H1 (cell line): ENCODE results near the gene OR8B3. TPM values are rescaled to one million over a fixed set of nuclear protein-coding genes. Genes with fewer than 3 reads are reported as not detected.

ENCODE experiments used
- CTCF ChIA-PET: fragments of 300-600 bp; sonication (Branson Sonifier 250); formaldehyde crosslinking; loops from one replicate; lab custom pipeline; 2021; ENCODE audit not compliant: partially characterized antibody; lab: Charles Lee
- POLR2A ChIA-PET: fragments of 300-600 bp; sonication (Branson Sonifier 250); formaldehyde crosslinking; loops from one replicate; lab custom pipeline; 2021; ENCODE audit warnings: inconsistent platforms; ENCODE audit not compliant: partially characterized antibody; lab: Charles Lee
- DNase-seq, 2 experiments: peaks; one replicate each; pipeline versions ENCODE4 v3.0.0 to v3.0.0-alpha.2; 2010 to 2022; ENCODE audit warnings: low spot score in 2 of 2, low read depth in 1 of 2, mixed read lengths in 1 of 2
- FAIRE-seq: peaks from 2 replicates; lab custom pipeline; 2011; peaks lifted over from hg19 to GRCh38; lab: Jason Lieb, UNC
- H2AFZ ChIP-seq: 2 replicates; pipeline ENCODE4 v1.8.1; 2012; ENCODE audit warnings: low read length, inconsistent platforms
- H2AK5ac ChIP-seq: 2 replicates; pipeline ENCODE4 v1.6.1; 2013; ENCODE audit warnings: low read depth, low read length
- H2BK120ac ChIP-seq: replicated peaks from 2 replicates; pipeline ENCODE3; 2013; ENCODE audit warnings: low read depth, low read length, inconsistent platforms
- H2BK12ac ChIP-seq: 2 replicates; pipeline ENCODE4 v1.6.1; 2013; ENCODE audit warnings: low read depth, low read length
- H2BK15ac ChIP-seq: 2 replicates; pipeline ENCODE4 v1.6.1; 2013; ENCODE audit warnings: low read length
- H2BK20ac ChIP-seq: 2 replicates; pipeline ENCODE4 v1.6.1; 2013; ENCODE audit warnings: low read length
- H2BK5ac ChIP-seq: 2 replicates; pipeline ENCODE4 v1.6.1; 2013; ENCODE audit warnings: low read depth, low read length
- H3K14ac ChIP-seq: 2 replicates; pipeline ENCODE4 v1.6.1; 2013; ENCODE audit warnings: inconsistent platforms; ENCODE audit not compliant: insufficient read length
- H3K18ac ChIP-seq: 2 replicates; pipeline ENCODE4 v1.6.1; 2013; ENCODE audit warnings: low read length; ENCODE audit errors: extremely low read depth
- H3K23ac ChIP-seq: 2 replicates; pipeline ENCODE4 v1.6.1; 2013; ENCODE audit warnings: inconsistent platforms; ENCODE audit not compliant: insufficient read length
- H3K23me2 ChIP-seq: 2 replicates; pipeline ENCODE4 v1.6.1; 2013; ENCODE audit warnings: low read depth, low read length
- H3K27ac ChIP-seq: 2 replicates; pipeline ENCODE4 v1.6.1; 2011; ENCODE audit warnings: low read depth, low read length, inconsistent platforms
- H3K27me3 ChIP-seq, 4 experiments: replicated peaks in 1 of 4; 1 replicate in 1 of 4; 2 replicates in 3 of 4; pipeline versions ENCODE4 v1.6.1 to v1.8.1; 2011 to 2013; ENCODE audit warnings: low read length in 3 of 4, mild to moderate bottlenecking in 3 of 4, inconsistent platforms in 2 of 4, mixed read lengths in 2 of 4, moderate library complexity in 1 of 4; ENCODE audit not compliant: control insufficient read depth in 3 of 4, insufficient read depth in 3 of 4; ENCODE audit errors: extremely low read depth in 1 of 4
- H3K36me3 ChIP-seq, 4 experiments: 2 replicates each; pipeline versions ENCODE4 v1.6.1 to v1.8.1; 2011 to 2013; ENCODE audit warnings: mild to moderate bottlenecking in 4 of 4, low read length in 3 of 4, moderate library complexity in 2 of 4, control low read depth in 1 of 4, inconsistent platforms in 1 of 4; ENCODE audit not compliant: insufficient read depth in 4 of 4, control insufficient read depth in 2 of 4
- H3K4ac ChIP-seq: replicated peaks from 2 replicates; pipeline ENCODE3; 2013; ENCODE audit warnings: low read length, low read depth, mixed read lengths, inconsistent platforms; ENCODE audit not compliant: insufficient read length
- H3K4me1 ChIP-seq, 4 experiments: replicated peaks in 1 of 4; 1 replicate in 1 of 4; 2 replicates in 3 of 4; pipeline versions ENCODE4 v1.6.1 to v1.8.1; 2011 to 2013; ENCODE audit warnings: low read length in 3 of 4, inconsistent platforms in 2 of 4, mixed read lengths in 1 of 4; ENCODE audit not compliant: insufficient read depth in 4 of 4, control insufficient read depth in 3 of 4
- H3K4me2 ChIP-seq, 2 experiments: 2 replicates each; pipeline versions ENCODE4 v1.6.1 to v1.8.1; 2011 to 2013; ENCODE audit warnings: low read depth in 2 of 2, low read length in 2 of 2, control low read depth in 1 of 2, inconsistent platforms in 1 of 2, mild to moderate bottlenecking in 1 of 2; ENCODE audit not compliant: insufficient read depth in 1 of 2
- H3K4me3 ChIP-seq, 4 experiments: fragments of 200-600, 300-600 bp in 1 of 4; sonication (generic), shearing (Covaris generic), sonication (Bioruptor Twin) in 1 of 4; 2 replicates each; pipeline versions ENCODE4 v1.5.1 to v1.8.1; 2011 to 2016; ENCODE audit warnings: low read length in 4 of 4, low read depth in 3 of 4, control low read depth in 2 of 4, inconsistent platforms in 2 of 4, mild to moderate bottlenecking in 2 of 4, mixed read lengths in 1 of 4, moderate library complexity in 1 of 4; ENCODE audit not compliant: insufficient read depth in 2 of 4; ENCODE audit errors: extremely low read depth in 1 of 4
- H3K56ac ChIP-seq: replicated peaks from 2 replicates; pipeline ENCODE3; 2013; ENCODE audit warnings: low read depth, mild to moderate bottlenecking, mixed read lengths, low read length, inconsistent platforms; ENCODE audit not compliant: insufficient read length
- H3K79me1 ChIP-seq: 2 replicates; pipeline ENCODE4 v1.6.1; 2013; ENCODE audit warnings: low read depth, low read length, control low read depth
- H3K79me2 ChIP-seq, 2 experiments: 2 replicates each; pipeline versions ENCODE4 v1.6.1 to v1.8.1; 2012 to 2013; ENCODE audit warnings: low read length in 2 of 2, mild to moderate bottlenecking in 2 of 2, inconsistent platforms in 1 of 2; ENCODE audit not compliant: insufficient read depth in 2 of 2, control insufficient read depth in 1 of 2
- H3K9ac ChIP-seq, 4 experiments: replicated peaks in 1 of 4; 1 replicate in 1 of 4; 2 replicates in 3 of 4; pipeline versions ENCODE4 v1.6.1 to v1.8.1; 2011 to 2013; ENCODE audit warnings: low read depth in 3 of 4, low read length in 3 of 4, control low read depth in 2 of 4, mild to moderate bottlenecking in 2 of 4, moderate library complexity in 2 of 4, inconsistent platforms in 1 of 4; ENCODE audit errors: extremely low read depth in 1 of 4
- H3K9me3 ChIP-seq, 2 experiments: 2 replicates each; pipeline versions ENCODE4 v1.6.1 to v1.8.1; 2012 to 2013; ENCODE audit warnings: mild to moderate bottlenecking in 2 of 2, moderate library complexity in 2 of 2, control low read depth in 1 of 2, inconsistent platforms in 1 of 2, low read depth in 1 of 2, low read length in 1 of 2, mixed read lengths in 1 of 2; ENCODE audit not compliant: insufficient read depth in 2 of 2
- H4K20me1 ChIP-seq, 2 experiments: replicated peaks in 1 of 2; 2 replicates each; pipeline versions ENCODE3 to v1.8.1; 2011 to 2013; ENCODE audit warnings: inconsistent platforms in 2 of 2, low read length in 2 of 2, mild to moderate bottlenecking in 1 of 2; ENCODE audit not compliant: insufficient read depth in 2 of 2, control insufficient read depth in 1 of 2
- H4K5ac ChIP-seq: 2 replicates; pipeline ENCODE4 v1.6.1; 2013; ENCODE audit warnings: low read length, low read depth, mixed read lengths, inconsistent platforms; ENCODE audit not compliant: insufficient read length
- H4K8ac ChIP-seq: 2 replicates; pipeline ENCODE4 v1.8.0; 2013; ENCODE audit warnings: mild to moderate bottlenecking, moderate library complexity, low read length, inconsistent platforms; ENCODE audit not compliant: insufficient read depth; ENCODE audit errors: extremely low read depth
- H4K91ac ChIP-seq: replicated peaks from 2 replicates; pipeline ENCODE3; 2013; ENCODE audit warnings: low read length, mixed read lengths, inconsistent platforms; ENCODE audit not compliant: insufficient read length
- CBX8 ChIP-seq: fragments of 300-800, 300-1000 bp; sonication (generic); IDR thresholded peaks from 2 replicates; pipeline ENCODE4 v1.7.1; 2016; ENCODE audit warnings: low read depth, low read length, borderline replicate concordance
- GTF2F1 ChIP-seq: IDR thresholded peaks from 2 replicates; pipeline ENCODE4 v1.6.1; 2012; ENCODE audit warnings: low read depth, low read length, improper control_type of control experiment, borderline replicate concordance
- HDAC2 ChIP-seq, 2 experiments: fragments of 300-600 bp in 1 of 2; sonication (generic) in 1 of 2; IDR thresholded peaks; 2 replicates each; pipeline ENCODE4 v1.6.1; 2011 to 2012; ENCODE audit warnings: low read depth in 2 of 2, low read length in 2 of 2, mild to moderate bottlenecking in 2 of 2, moderate library complexity in 2 of 2, borderline replicate concordance in 1 of 2, inconsistent platforms in 1 of 2
- NRF1 ChIP-seq: IDR thresholded peaks from 2 replicates; pipeline ENCODE4 v1.6.1; 2011; ENCODE audit warnings: mild to moderate bottlenecking, low read depth, low read length, improper control_type of control experiment
- POU5F1 ChIP-seq: IDR thresholded peaks from 2 replicates; pipeline ENCODE4 v1.6.1; 2011; ENCODE audit warnings: low read depth, mild to moderate bottlenecking, low read length, moderate library complexity
- SUZ12 ChIP-seq: fragments of 200-600 bp; sonication (generic); IDR thresholded peaks from 2 replicates; pipeline ENCODE4 v1.6.1; 2012; ENCODE audit warnings: mild to moderate bottlenecking, inconsistent platforms, low read length, moderate library complexity, mixed read lengths
- TBP ChIP-seq: IDR thresholded peaks from 2 replicates; pipeline ENCODE4 v1.6.1; 2011; ENCODE audit warnings: low read depth, low read length, improper control_type of control experiment
- WGBS, 2 experiments: shearing (Covaris generic) in 1 of 2; methylation state at CpG; one replicate each; pipeline versions ENCODE4 v1.1.6 to v1.1.7; 2013 to 2015; ENCODE audit warnings: low lambda C conversion rate in 2 of 2, mixed read lengths in 2 of 2, inconsistent platforms in 1 of 2, low coverage in 1 of 2, missing lambda C conversion rate in 1 of 2; ENCODE audit not compliant: insufficient replicate concordance in 2 of 2, insufficient coverage in 1 of 2, insufficient read length in 1 of 2; ENCODE audit errors: extremely low coverage in 1 of 2, missing lambda C conversion rate in 1 of 2; 5-methylcytosine and 5-hydroxymethylcytosine counted together
- polyA plus RNA-seq, 7 experiments: library from polyadenylated mRNA; depleted of rRNA in 3 of 7; stranded (reverse) in 5 of 7; unstranded in 2 of 7; fragments of >200 nt in 5 of 7; fragments of 200-250 nt in 2 of 7; gene quantifications; 1 replicate in 5 of 7; 2 replicates in 1 of 7; 4 replicates in 1 of 7; pipeline versions ENCODE4 v1.2.1 to v1.2.3, GENCODE V29; 2011 to 2013; ENCODE audit warnings: missing spikeins in 2 of 7, mixed read lengths in 2 of 7
- total RNA-seq: library from RNA; stranded (reverse); fragmentation: NEBNext Ultra II Directional; extraction: Animal tissue kit (Norgen Biotek cat#: 25700); gene quantifications from 2 replicates; pipeline ENCODE4 v1.2.1, GENCODE V29; 2021

The OR8B3 gene
- total and polyA plus RNA-seq, 2 of the 8 experiments (the other 6 are each of a cell fraction or from before 2014, with no cell fraction given) = not detected

GRCh38 chr11:124441519-124441918 is 42.7 kb upstream of the OR8B3 start:
- Histone ChIP-seq H3K79me2 (no peaks in the 10 kb centered on the region), H3K36me3 (no peaks in the 10 kb centered on the region), H2BK5ac (no peak overlapping the region), H3K18ac (no peak overlapping the region), H4K8ac (no peak overlapping the region), H4K91ac (no peak overlapping the region), H3K9me3 (peaks cover 0 to 2% of the 10 kb centered on the region in 2 experiments; a peak in 1 of 4 replicates), H2BK15ac (no peak overlapping the region), H3K4ac (no peak overlapping the region), H3K79me1 (no peaks in the 10 kb centered on the region), H3K4me3 (no peak overlapping the region), H3K27ac (no peak overlapping the region), H4K20me1 (no peaks in the 10 kb centered on the region), H3K23me2 (no peaks in the 10 kb centered on the region), H4K5ac (no peak overlapping the region), H3K4me1 (no peaks in the 10 kb centered on the region), H3K14ac (no peak overlapping the region), H3K27me3 (no peaks in the 10 kb centered on the region), H3K9ac (no peak overlapping the region), H2AFZ (no peak overlapping the region), H3K4me2 (no peak overlapping the region), H3K23ac (no peak overlapping the region), H3K56ac (no peak overlapping the region), H2AK5ac (no peak overlapping the region), H2BK120ac (no peak overlapping the region), H2BK20ac (no peak overlapping the region), H2BK12ac (no peak overlapping the region)
- whole genome bisulfite sequencing, 2 experiments = 93% methylated on average over 7 of the region's 7 CpGs; no CpG with 5 or more reads in 1 of the 2 experiments
- no peak for FAIRE-seq
- DNase-seq = no peak
- CTCF ChIA-PET = interaction anchor here (0.9 to 3.7 kb wide), 8 partner anchors 9 to 178 kb away, joined by 3 to 20 read pairs (median 4); no protein-coding TSS in a partner anchor
- POLR2A ChIA-PET = no interaction called here
- TF ChIP-seq SUZ12 (no peak), GTF2F1 (no peak), NRF1 (no peak), POU5F1 (no peak), TBP (no peak), HDAC2 (IDR thresholded peaks at IDR 0.05; ENCODE audit: borderline replicate concordance in 1 of 2, low read depth in 2 of 2, low read length in 2 of 2) (no peak), CBX8 (no peak)
